NK-92 (cell line): ENCODE results near the gene SCGB3A2.

Experiments used
- DNase-seq: peaks from one replicate; lab custom pipeline; 2025; ENCODE audit not compliant: unreplicated experiment; lab: John Stamatoyannopoulos, UW

SCGB3A2 gene

GRCh38 chr5:147904110-147904509 lies 25.6 kb downstream of the SCGB3A2 start:
- no peak for DNase-seq

- DNase-seq = no peak
Measured at GRCh38 chr5:147906326-147907095, 28.0 kb downstream of the SCGB3A2 start, which contains the start of gene C5orf46. Gene C5orf46, minus strand, starts transcription at chr5:147906538. Its CDS starts 37 bp downstream, at chr5:147906501.

GRCh38 chr5:147911427-147911826 lies 32.9 kb downstream of the SCGB3A2 start:
- DNase-seq = no peak

- no peak for DNase-seq
Measured at GRCh38 chr5:147912011-147912410, 33.5 kb downstream of the SCGB3A2 start.

GRCh38 chr5:147913786-147914185 lies 35.3 kb downstream of the SCGB3A2 start:
- DNase-seq = no peak

GRCh38 chr5:147918101-147918685 lies 39.7 kb downstream of the SCGB3A2 start:
- no peak for DNase-seq

- no peak for DNase-seq
Measured at GRCh38 chr5:147918899-147919298, 40.4 kb downstream of the SCGB3A2 start.

GRCh38 chr5:147920420-147921030 lies 42.0 kb downstream of the SCGB3A2 start:
- no peak for DNase-seq

GRCh38 chr5:147921136-147921535 lies 42.6 kb downstream of the SCGB3A2 start:
- no peak for DNase-seq

- DNase-seq = no peak
Measured at GRCh38 chr5:147925020-147925419, 46.5 kb downstream of the SCGB3A2 start.

GRCh38 chr5:147927901-147928300 lies 49.4 kb downstream of the SCGB3A2 start:
- no peak for DNase-seq

- DNase-seq = no peak
Measured at GRCh38 chr5:147930769-147931168, 52.3 kb downstream of the SCGB3A2 start.
